ACC112 (cell line): Measurements from ENCODE around the gene AMZ1.

Source experiments
- H2AFZ ChIP-seq: fragments of 200-600 bp; sonication (generic); one replicate; pipeline ENCODE4 v1.6.0; 2017; ENCODE audit warnings: antibody characterized with exemption, low read length; ENCODE audit not compliant: unreplicated experiment
- H3K27ac ChIP-seq: fragments of 200-600 bp; sonication (generic); 2 replicates; pipeline ENCODE4 v1.5.1; 2014; ENCODE audit warnings: low read depth, mild to moderate bottlenecking, antibody characterized with exemption, low read length, moderate library complexity
- H3K27me3 ChIP-seq: fragments of 200-600 bp; sonication (generic); 2 replicates; pipeline ENCODE4 v1.6.1; 2014; ENCODE audit warnings: mild to moderate bottlenecking, antibody characterized with exemption, low read length, moderate library complexity, mixed read lengths; ENCODE audit not compliant: insufficient read depth
- H3K36me3 ChIP-seq: fragments of 200-600 bp; sonication (generic); 2 replicates; pipeline ENCODE4 v1.6.1; 2016; ENCODE audit warnings: mild to moderate bottlenecking, antibody characterized with exemption, low read length, moderate library complexity, mixed read lengths; ENCODE audit not compliant: insufficient read depth
- H3K4me1 ChIP-seq: fragments of 200-600 bp; sonication (generic); one replicate; pipeline ENCODE4 v1.6.1; 2016; ENCODE audit warnings: low read length, mixed read lengths; ENCODE audit not compliant: insufficient read depth, unreplicated experiment, control insufficient read depth
- H3K4me3 ChIP-seq: fragments of 200-600 bp; sonication (generic); 2 replicates; pipeline ENCODE4 v1.5.1; 2014; ENCODE audit warnings: mild to moderate bottlenecking, low read depth, low read length
- H3K79me2 ChIP-seq: fragments of 200-600 bp; sonication (generic); one replicate; pipeline ENCODE4 v1.6.0; 2016; ENCODE audit warnings: low read length; ENCODE audit not compliant: control insufficient read depth, unreplicated experiment, insufficient read depth

AMZ1 gene

DNA sequence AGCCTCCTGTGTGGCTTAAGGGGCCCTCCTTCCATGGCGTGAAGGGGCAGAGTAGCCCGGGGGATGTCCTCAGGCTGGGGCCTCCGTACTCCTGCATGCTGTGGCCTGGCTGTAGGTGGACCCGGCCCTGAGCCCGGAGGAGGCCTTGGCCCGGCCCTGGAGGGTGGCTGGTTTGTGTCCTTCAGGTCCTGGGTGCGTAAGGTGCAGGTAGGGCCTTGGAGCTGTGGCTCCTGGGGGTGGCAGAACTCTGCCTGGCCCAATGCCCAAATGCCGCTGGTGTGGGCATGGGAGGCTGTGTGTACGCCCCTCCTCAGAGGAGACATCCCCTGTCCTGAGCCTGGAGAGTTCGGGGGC is 26.9 kb upstream of the AMZ1 start:
- H2AFZ ChIP-seq = no peak overlapping the region

DNA sequence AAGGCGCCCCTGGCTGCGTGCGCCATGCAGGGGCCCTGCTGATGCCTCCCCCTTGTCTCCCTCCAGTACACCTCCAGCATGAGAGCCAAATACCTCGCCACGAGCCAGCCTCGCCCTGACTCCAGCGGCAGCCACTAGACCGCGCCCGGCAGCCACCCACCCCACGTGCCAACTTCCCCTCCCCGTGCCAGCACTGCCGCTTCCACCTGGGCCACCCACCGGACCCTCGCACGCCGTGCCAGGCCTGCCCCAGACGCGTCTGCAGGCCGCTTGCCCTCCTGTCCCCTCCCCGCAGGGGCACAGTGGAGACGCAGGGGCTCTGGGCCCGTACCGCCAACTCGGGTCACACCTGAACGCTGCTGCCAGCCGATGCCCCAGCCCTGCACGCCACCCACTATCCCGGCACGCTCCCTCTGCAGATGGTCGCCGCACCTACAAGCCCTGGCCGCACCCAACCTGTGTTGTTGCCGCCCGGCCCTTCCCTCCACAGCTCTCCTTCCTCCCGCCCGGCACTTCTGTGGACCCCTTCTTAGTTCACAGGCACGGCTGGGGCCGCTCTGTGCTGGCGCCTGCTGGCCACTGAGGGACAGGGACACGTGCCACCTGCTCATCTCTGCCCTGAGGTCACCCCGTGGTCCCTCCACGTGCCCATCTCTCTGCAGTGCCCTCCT is 26.3 kb upstream of the AMZ1 start:
- no peaks in the 10 kb centered on the region for H3K36me3 ChIP-seq
- H3K4me1 ChIP-seq = no peaks in the 10 kb centered on the region

More for the DNA sequence above, 26.9 kb upstream of the AMZ1 start:
- no peak overlapping the region for H3K4me3 ChIP-seq
- no peaks in the 10 kb centered on the region for H3K79me2 ChIP-seq
- no peaks in the 10 kb centered on the region for H3K4me1 ChIP-seq
- H3K36me3 ChIP-seq = no peaks in the 10 kb centered on the region
- peaks cover 5% of the 10 kb centered on the region; the same call in 1 of the 2 replicates for H3K27me3 ChIP-seq
- no peak overlapping the region for H3K27ac ChIP-seq

DNA sequence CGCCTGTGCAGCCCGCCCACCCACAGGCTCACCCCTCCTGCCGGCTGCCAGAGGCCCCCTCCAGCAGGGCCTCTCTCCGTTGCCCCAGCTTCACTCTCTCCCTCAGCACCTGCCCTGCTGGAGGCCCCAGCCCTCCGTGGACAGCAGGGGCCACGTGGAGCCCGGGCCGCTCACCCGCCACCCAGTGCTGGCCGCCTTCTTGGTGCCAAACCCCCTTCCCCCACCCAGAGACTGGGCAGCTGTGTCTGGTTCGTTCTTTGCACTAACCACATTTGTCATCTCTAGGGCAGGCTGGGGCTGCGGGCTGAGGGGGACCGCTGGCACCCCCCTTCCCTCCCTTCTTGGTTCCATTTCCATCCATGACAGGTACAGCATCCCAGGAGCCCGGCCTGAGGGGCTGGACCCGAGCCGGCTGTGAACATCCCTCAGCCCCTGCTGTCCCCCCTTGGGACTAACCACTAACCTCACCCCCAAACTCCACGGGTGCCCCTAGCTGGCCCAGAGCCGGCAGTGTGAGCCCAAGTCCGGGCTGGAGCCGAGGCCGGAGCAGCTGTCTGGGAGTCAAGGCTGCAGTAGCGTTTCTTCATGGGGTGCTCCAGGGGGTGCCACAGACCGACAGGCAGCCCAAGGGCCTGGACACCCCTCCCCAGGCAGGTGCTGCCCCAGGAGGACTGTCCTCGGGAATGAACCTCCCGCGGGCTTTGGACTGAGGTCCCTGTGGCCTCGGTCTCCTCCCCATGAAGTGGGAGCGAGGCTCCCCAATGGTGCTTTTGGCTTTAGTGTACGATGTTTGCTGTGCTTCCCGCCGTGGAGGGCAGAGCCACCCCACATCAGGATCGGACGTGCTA is 25.5 kb upstream of the AMZ1 start:
- H3K27me3 ChIP-seq = peaks cover 14% of the 10 kb centered on the region
- H3K27ac ChIP-seq = no peak overlapping the region
- H2AFZ ChIP-seq = no peak overlapping the region
- H3K4me3 ChIP-seq = no peak overlapping the region
- no peaks in the 10 kb centered on the region for H3K79me2 ChIP-seq
- no peaks in the 10 kb centered on the region for H3K36me3 ChIP-seq
- H3K4me1 ChIP-seq = no peaks in the 10 kb centered on the region

More for the DNA sequence above, 26.3 kb upstream of the AMZ1 start:
- H3K27ac ChIP-seq = no peak overlapping the region
- peaks cover 8% of the 10 kb centered on the region for H3K27me3 ChIP-seq
- H3K4me3 ChIP-seq = no peak overlapping the region
- no peaks in the 10 kb centered on the region for H3K79me2 ChIP-seq
- no peak overlapping the region for H2AFZ ChIP-seq

DNA sequence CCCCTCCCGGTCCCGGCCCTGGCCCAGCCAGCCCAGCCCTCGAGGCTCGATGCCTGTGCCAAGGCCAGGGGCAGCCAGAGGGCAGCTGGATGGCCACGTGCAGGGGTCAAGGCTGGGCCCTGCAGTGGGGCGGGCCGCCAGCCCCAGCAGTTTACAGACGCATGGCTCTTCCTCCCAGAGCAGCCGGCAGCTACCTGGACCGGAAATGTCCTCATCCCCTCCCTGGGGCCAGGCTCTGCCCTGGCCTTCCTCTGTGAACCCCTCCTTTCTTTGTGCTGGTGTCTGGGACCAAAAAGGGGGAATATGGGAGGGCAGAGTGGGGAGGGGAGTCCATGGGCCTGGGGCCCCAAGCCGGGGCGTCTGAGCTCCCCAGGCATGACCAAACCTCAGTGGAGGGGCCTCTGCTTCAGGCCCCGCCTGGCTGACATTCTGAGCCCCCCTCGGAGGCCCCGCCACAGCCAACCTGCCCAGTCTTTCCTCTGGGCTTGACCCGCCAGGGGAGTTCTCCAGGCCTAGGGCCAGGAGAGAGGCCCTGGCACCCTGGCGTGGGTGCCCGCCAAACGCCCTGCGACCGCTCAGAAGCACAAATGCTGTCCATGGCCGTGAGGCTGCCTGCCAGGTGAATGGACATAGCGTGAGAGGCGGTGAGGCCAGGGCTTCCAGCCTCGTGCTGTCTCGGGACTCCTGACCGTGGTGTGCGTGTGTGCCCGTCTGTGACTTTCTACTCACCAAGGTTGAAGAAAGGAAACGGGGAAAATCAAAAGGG is 24.7 kb upstream of the AMZ1 start:
- Histone ChIP-seq H3K4me1 (no peaks in the 10 kb centered on the region), H3K27me3 (peaks cover 14% of the 10 kb centered on the region), H3K36me3 (no peaks in the 10 kb centered on the region), H3K79me2 (no peaks in the 10 kb centered on the region), H2AFZ (no peak overlapping the region), H3K4me3 (no peak overlapping the region), H3K27ac (no peak overlapping the region)

DNA sequence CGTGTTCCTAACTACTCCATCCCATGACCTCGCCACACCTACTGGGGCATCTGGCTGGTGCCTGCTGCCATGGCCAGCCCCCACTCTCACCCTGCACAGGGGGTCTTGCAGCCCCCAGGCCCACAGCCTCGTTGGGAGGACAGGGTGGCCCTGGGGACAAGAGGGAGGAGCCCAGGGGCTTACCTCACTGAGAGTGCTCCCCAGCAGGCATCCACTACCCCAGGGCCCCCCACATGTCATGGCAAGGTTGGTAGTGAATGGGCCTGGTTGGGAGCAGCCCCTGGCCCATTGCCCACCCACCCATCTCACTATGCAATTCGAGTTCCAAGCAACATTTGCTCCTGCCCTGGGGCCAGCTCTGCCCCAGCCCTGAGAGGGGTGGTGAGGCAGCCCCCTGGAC is 24.0 kb upstream of the AMZ1 start:
- Histone ChIP-seq H3K27me3 (peaks cover 14% of the 10 kb centered on the region), H3K4me3 (no peak overlapping the region), H3K4me1 (no peaks in the 10 kb centered on the region), H2AFZ (no peak overlapping the region), H3K79me2 (no peaks in the 10 kb centered on the region), H3K27ac (no peak overlapping the region), H3K36me3 (no peaks in the 10 kb centered on the region)

DNA sequence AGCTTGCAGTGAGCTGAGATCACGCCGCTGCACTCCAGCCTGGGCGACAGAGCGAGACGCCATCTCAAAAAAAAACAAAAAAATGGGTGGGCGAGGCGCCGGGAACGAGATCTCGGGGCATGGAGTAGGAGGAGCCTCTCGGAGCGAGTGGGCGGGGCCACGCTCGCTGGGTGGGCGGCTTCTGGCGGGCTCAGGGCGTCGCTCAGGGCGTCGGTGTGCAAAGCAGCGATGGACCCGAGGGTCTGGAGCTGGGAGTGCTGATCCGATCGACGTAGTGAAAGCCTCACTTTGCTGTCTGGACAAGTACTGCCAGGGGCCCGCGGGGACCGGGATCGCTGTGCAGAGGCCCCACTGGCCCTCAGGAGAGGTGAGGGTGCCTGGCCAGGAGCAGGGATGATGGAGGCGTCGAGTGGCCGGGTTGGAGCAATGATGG is 22.6 kb upstream of the AMZ1 start:
- Histone ChIP-seq H3K27ac (no peak overlapping the region), H3K79me2 (no peaks in the 10 kb centered on the region), H3K4me1 (no peaks in the 10 kb centered on the region), H3K27me3 (peaks cover 14% of the 10 kb centered on the region), H3K36me3 (no peaks in the 10 kb centered on the region), H3K4me3 (no peak overlapping the region), H2AFZ (no peak overlapping the region)

DNA sequence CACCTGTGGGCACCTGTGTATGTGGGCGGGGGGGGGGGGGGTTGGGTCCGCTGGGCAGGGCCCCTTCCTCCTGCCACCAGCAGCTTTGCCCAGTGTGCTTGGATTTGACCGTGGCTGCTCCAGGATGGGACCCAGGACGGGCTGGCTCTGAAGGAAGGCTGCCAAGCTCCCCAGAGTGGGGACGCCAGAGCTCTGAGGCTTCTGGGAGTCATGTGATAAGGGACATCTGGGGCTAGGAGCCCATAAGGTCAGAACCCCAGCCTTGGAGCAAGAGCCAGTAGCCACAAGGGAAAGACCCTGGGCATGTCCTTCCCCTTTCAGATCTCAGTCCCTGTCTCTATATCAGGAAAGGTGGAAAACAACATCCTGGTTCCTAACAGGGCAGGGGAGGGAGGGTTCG is 21.8 kb upstream of the AMZ1 start:
- Histone ChIP-seq H2AFZ (no peak overlapping the region), H3K4me1 (no peaks in the 10 kb centered on the region), H3K4me3 (no peak overlapping the region), H3K36me3 (no peaks in the 10 kb centered on the region), H3K27me3 (peaks cover 14% of the 10 kb centered on the region), H3K27ac (no peak overlapping the region), H3K79me2 (no peaks in the 10 kb centered on the region)

DNA sequence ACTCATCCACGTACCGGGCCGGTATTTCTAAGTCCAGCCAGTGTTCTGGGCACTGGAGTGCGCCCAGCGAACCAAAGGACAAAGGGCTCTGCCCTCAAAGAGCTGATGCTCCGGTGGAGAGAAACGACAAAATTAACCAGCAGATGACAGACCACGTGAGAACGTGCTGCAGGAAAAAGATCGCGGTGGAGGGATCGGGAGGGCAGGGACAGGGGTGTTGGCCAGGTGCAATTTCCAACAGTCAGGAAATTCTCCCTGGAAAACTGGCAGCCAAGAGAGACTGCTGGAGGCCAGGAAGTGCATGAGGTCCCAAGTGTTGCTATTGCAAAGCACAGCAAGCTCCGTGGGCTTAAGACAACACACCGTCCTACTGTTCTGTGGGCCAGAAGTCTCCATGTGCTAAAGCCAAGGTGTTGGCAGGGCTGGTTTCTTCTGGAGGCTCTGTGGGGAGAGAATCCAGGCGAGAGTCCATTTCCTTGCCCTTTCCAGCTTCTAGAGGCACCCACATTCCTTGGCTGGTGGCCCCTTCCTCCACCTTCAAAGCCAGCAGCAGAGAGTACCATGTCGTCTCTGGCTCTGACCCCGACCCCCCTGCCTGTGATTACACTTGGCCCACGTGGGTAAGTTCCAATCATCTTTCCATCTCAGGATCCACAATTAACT is 21.3 kb upstream of the AMZ1 start:
- Histone ChIP-seq H2AFZ (no peak overlapping the region), H3K4me3 (no peak overlapping the region), H3K27me3 (peaks cover 14% of the 10 kb centered on the region), H3K79me2 (no peaks in the 10 kb centered on the region), H3K36me3 (no peaks in the 10 kb centered on the region), H3K27ac (no peak overlapping the region), H3K4me1 (no peaks in the 10 kb centered on the region)

DNA sequence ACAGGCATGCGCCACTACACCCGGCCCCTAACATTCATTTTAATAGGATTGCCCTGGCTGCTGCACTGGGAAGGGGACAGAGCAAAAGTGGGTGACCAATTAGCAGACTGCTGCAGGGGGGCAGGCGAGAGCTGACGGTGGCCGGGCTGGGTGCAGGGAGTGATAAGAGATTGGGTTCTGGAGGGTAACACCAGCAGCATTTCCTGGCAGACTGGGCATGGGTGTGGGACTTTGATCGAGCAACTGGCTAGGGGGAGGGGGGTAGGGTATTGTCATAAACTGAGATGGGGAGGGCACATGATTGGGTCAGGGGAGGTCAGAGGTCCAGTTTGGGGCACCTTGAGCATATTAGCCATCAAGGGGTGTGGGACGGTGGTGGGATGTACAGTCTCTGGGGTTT is 20.2 kb upstream of the AMZ1 start:
- peaks cover 14% of the 10 kb centered on the region for H3K27me3 ChIP-seq
- no peak overlapping the region for H3K27ac ChIP-seq
- H3K4me1 ChIP-seq = no peaks in the 10 kb centered on the region
- no peaks in the 10 kb centered on the region for H3K36me3 ChIP-seq
- H2AFZ ChIP-seq = no peak overlapping the region
- no peaks in the 10 kb centered on the region for H3K79me2 ChIP-seq
- H3K4me3 ChIP-seq = no peak overlapping the region

DNA sequence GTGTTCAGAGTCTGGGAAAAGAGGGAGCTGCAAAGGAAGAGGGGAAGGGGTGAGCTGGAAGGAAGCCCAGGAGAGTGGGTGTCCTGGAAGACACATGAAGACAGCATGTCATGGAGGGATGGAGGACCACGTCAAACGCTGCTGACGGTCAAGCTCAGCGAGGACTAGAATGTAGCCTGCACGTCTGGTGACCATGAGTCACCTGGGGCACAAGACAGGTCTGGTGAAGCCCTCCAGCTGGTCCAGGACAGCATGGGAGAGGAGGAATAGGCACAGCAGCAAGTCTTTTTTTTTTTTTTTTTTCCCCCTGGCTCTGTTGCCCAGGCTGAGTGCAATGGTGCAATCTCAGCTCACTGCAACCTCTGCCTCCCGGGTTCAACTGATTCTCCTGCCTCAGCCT is 19.6 kb upstream of the AMZ1 start:
- Histone ChIP-seq H3K27me3 (peaks cover 14% of the 10 kb centered on the region), H3K4me3 (no peak overlapping the region), H3K27ac (no peak overlapping the region), H2AFZ (no peak overlapping the region), H3K4me1 (no peaks in the 10 kb centered on the region), H3K36me3 (no peaks in the 10 kb centered on the region), H3K79me2 (no peaks in the 10 kb centered on the region)
